GM12872 (cell line): ENCODE results near the gene LSP1.

Experiments
- TF ChIP-seq, protein P1 (sequence below): IDR thresholded peaks from 3 replicates; pipeline ENCODE4 v1.5.1; 2011; ENCODE audit warnings: low read depth, mild to moderate bottlenecking, low read length, moderate library complexity; ENCODE audit not compliant: insufficient read depth

Gene LSP1

DNA sequence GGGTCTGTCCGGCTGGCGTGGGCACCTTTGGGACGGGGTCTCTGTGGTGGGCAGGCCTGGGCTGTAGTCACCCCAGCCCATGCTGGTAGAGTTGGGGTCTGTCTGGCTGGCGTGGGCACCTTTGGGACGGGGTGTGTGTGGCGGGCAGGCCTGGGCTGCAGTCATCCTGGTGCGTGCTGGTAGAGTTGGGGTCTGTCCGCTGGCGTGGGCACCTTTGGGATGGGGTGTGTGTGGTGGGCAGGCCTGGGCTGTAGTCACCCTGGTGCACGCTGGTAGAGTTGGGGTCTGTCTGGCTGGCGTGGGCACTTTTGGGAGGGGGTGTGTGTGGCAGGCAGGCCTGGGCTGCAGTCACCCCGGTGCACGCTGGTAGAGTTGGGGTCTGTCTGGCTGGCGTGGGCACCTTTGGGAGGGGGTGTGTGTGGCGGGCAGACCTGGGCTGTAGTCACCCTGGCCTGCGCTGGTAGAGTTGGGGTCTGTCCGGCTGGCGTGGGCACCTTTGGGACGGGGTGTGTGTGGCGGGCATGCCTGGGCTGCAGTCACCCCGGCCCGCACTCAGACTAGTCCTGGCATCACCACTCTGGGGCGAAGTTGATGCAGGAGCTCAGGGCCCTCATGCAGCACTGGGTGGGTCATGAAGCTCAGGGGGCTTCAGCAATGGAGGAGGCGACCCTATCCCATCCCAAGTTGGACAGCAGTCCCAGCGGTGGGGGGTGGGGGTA is 19.5 kb downstream of the LSP1 start:
- TF ChIP-seq, protein P1, sequence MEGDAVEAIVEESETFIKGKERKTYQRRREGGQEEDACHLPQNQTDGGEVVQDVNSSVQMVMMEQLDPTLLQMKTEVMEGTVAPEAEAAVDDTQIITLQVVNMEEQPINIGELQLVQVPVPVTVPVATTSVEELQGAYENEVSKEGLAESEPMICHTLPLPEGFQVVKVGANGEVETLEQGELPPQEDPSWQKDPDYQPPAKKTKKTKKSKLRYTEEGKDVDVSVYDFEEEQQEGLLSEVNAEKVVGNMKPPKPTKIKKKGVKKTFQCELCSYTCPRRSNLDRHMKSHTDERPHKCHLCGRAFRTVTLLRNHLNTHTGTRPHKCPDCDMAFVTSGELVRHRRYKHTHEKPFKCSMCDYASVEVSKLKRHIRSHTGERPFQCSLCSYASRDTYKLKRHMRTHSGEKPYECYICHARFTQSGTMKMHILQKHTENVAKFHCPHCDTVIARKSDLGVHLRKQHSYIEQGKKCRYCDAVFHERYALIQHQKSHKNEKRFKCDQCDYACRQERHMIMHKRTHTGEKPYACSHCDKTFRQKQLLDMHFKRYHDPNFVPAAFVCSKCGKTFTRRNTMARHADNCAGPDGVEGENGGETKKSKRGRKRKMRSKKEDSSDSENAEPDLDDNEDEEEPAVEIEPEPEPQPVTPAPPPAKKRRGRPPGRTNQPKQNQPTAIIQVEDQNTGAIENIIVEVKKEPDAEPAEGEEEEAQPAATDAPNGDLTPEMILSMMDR: no peak

DNA sequence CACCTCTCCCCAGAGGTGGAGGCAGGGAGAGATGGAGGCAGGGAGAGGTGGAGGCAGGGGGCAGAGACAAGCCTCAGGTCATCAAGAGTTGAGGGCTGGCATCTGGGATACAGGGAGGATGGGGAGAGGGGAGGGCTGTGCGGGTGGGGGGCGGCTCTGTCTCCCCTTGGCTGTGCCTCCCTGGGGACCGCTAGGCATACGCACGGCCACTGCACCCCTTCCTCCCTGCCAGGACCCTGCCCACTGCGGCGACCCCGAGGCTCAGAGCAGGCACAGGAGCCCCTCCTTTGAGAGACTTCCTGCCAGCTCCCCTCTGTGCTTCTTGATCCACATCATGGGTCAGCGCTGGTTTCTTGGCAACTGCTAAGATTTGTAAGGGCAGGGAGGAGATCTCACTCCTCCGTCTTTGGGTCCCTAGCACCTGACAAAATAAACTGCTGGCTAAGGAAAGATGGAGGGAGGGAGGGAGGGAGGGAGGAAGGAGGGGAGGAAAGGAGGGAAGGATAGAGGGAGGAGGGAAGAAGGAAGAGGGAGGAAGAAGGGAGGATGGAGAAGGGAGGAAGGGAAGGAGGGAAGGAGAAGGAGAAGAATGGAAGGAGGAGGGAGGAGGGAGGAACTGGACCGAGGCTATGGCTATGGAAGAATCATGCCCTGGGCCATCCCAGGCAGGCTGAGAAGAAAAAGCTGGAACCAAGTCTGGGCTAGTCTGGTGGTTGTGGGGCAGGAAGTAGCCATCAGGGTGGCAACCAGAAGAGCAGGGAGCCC is 20.3 kb downstream of the LSP1 start:
- TF ChIP-seq, protein P1: no peak

DNA sequence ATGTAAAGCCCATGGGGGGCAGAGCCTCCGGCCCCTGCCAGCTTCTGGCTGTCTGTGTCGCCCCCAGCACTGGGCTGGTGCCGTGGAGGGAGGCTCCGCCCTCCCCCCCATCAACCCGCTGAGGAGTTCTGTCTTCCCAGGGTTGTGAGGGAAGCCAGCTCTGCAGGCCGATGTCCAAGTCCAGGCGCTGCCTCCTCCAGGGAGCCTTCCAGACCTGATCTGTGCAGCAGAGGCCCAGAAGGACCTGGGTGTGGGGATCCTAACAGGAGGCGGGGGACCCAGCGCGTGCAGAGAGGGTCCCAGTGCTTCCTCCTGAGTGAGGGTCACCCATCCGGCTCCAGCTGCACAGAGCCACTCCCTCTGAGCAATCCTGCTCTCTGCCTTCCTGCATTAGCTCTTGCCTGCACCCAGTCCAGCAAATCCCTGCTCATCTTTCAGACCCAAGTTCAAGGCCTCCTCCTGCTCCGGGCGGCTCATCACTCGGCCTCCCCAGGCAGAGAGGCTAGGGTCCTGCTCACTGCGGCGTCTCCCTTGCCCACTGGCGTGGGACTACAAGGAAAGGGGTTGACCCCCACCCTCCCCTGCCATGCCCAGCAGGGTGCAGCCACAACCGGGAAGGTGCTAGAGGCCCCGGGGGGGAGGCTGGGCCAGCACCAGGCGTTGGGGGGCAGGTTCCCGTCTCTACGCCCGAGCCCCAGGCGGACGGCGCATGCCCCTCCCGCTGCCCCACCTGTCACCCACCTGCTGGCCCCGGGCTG is 22.4 kb downstream of the LSP1 start:
- TF ChIP-seq, protein P1: no peak

DNA sequence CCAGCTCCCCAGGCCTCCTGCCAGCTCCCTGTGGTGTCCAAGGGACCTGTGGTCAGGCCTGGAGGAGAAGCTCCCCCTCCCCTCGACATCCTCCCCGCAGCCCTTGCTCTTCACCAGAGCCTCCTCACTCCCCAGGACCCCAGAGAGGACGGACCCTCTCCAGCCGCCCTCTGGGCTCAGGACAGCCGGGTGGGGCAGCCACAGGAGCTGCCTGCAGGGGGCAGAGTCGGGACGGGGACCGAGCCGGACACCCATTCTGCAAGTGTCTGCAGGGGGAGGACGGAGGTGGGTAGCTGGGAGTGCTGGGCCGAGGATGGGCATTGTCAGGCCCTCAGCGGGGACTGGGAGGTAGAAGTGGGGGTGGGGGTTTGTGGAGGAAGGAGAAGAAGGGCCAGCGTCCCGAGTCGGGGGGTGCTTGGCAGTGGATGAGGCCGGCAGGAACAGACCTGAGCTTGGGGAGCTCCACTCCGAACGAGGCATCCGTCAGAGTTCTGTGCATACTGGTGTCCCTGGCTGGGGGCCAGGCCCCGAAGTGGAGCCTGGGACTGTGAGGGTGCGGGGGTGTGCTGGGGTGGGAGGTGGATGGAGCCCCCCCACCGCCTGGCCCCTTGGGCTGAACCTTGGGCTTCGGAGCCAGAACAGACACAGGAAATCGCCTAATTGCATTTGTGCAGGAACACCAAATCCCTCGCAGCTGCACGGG is 23.6 kb downstream of the LSP1 start:
- TF ChIP-seq, protein P1: peak; percentile 59

DNA sequence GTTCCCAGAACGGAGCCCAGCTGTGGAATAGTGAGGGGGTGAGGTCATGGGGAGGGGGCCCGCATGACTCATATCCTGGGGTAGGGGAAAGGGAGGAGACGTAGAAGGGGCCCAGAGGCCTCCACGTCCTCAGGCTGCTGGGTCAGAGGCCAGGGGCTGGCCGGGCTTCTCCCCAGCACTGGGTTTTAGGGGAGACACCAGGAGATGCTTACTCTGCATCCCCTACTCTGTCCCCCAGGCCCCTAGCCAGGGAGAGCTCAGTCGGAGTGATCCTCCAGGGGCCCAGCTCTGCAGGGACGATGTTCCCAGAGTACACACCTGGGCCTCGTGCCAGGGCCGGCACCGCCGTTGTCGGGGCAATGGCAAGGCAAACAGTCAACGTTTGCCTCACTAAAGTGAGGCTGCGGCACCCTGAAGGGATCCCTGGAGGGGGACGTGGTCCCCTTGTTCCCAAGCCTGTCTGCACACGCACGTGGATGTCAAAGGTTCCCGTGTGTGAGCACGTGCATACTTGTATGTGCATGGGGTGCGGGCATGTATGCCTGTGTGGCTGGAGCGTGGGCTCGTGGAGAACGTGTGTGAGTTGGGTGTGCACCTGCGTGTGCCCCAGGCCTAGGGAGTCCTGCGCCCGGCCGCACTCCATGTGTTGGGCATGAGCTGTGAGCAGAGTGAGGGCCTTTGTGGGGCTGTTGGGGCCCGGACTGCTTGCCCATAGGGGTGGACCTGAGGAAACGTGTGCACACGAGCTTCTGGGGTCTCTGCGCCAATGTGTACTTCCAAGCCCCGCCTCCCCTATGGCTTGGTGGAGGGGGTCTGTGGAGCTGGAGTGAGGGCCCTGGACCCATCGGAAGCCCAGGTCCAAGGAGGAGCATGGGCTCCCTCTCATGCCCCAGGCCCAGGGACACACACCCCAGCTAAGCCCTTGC is 24.6 kb downstream of the LSP1 start:
- TF ChIP-seq, protein P1: no peak

DNA sequence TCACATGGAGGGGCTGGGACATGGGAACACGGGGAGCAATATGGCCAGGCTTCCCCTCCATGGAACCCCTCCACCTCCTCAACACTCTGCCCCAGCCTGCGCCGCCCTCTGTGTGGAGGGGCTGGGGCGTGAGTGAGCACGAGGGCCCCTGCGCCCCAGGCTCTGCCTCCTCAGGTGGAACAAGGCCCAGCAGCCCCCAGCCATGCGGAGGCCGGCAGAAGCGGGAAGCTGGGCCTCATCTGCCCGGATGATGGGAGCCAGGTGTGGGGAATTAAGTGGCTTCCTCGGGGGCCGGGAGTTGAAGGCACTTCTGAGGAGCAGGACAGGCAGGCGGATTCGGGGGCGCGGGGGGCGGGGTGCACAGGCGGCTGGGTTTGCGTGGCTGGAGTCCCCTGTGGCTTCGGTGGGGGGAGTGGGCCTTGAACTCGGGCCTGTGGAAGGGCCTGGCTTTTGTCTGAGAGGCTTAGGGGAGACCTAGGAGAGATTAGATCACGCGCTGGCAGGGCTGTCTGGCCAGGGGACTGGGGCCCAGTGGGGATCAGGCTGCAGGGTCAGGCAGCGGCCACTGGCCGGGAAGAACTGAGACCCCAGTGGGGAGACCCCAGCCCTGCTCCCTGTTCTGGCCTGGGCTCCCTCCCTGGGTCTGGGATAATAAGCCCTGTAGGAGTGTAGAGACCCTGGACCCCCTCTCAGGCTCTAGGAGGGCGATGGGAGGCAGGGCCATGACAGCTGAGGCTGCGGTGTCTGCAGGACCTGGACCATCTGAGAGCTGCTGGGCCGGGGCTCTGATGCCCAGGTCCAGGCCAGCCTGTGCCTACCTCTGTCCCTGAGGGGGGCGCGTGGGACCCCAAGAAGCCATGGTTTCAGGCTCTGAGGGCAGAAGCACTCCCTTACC is 25.5 kb downstream of the LSP1 start:
- TF ChIP-seq, protein P1: no peak
